Activated T-helper 2 cell treated with anti-CD3 and anti-CD28 coated beads, Interferon-gamma antibody, Interleukin-2, Interleukin-4, amounts not matched to agents 10 μg/mL and 5 μg/mL and 100 μg/mL, durations not matched to agents 14 hours and 24 hours and 36 hours (primary cell): ENCODE results near the gene RASSF8. TPM values are rescaled to one million over a fixed set of nuclear protein-coding genes. Genes with fewer than 3 reads are reported as not detected.

Source experiments
- DNase-seq: peaks from one replicate; pipeline ENCODE4 v3.0.0; 2021; ENCODE audit warnings: low spot score
- H3K27ac Mint-ChIP-seq: one replicate; pipeline ENCODE4 v1.8.0; 2021; ENCODE audit warnings: mixed read lengths
- H3K27me3 Mint-ChIP-seq: one replicate; pipeline ENCODE4 v1.8.0; 2021; ENCODE audit warnings: low read depth, mixed read lengths
- H3K36me3 Mint-ChIP-seq: one replicate; pipeline ENCODE4 v1.8.0; 2021; ENCODE audit warnings: low read depth, mixed read lengths
- H3K4me1 Mint-ChIP-seq: one replicate; pipeline ENCODE4 v1.8.0; 2021; ENCODE audit warnings: low read depth, mixed read lengths
- H3K4me3 Mint-ChIP-seq: one replicate; pipeline ENCODE4 v1.8.0; 2021; ENCODE audit warnings: low read depth, mild to moderate bottlenecking, moderate library complexity, mixed read lengths
- H3K9me3 Mint-ChIP-seq: one replicate; pipeline ENCODE4 v1.8.0; 2021; ENCODE audit warnings: mixed read lengths
- intact Hi-C: fragments of 100-400 bp; cut with micrococcal nuclease; formaldehyde crosslinking; loops from one replicate; pipeline ENCODE4 v1.15.1; 2023
- total RNA-seq: library from RNA; stranded (reverse); gene quantifications from 2 replicates; pipeline ENCODE4 v1.2.3, GENCODE V29; 2022

The RASSF8 gene
- total RNA-seq, 1 donor from 2014 or later, result 0.16 TPM

GRCh38 chr12:25971654-25972041, 13.2 kb downstream of the RASSF8 start:
- H3K36me3 Mint-ChIP-seq, result no peaks in the 10 kb centered on the region
- H3K9me3 Mint-ChIP-seq, result no peaks in the 10 kb centered on the region
- no peaks in the 10 kb centered on the region for H3K4me1 Mint-ChIP-seq
- peaks cover 3% of the 10 kb centered on the region for H3K27me3 Mint-ChIP-seq
- intact Hi-C loops, result no loop called here
- DNase-seq, result no peak
- no peak overlapping the region for H3K27ac Mint-ChIP-seq
- H3K4me3 Mint-ChIP-seq, result no peak overlapping the region

- Mint-ChIP-seq H3K4me3 (no peak overlapping the region), H3K36me3 (no peaks in the 10 kb centered on the region)
- intact Hi-C loops, result no loop called here
Measured at GRCh38 chr12:25972783-25973182, 14.3 kb downstream of the RASSF8 start.

GRCh38 chr12:25975179-25975578, 16.7 kb downstream of the RASSF8 start:
- intact Hi-C loops, result no loop called here
- Mint-ChIP-seq H3K9me3 (no peaks in the 10 kb centered on the region), H3K4me3 (no peak overlapping the region), H3K27me3 (peaks cover 12% of the 10 kb centered on the region), H3K27ac (no peak overlapping the region), H3K4me1 (no peaks in the 10 kb centered on the region), H3K36me3 (no peaks in the 10 kb centered on the region)
- no peak for DNase-seq

More at GRCh38 chr12:25972783-25973182, 14.3 kb downstream of the RASSF8 start:
- H3K27ac Mint-ChIP-seq, result no peak overlapping the region
- no peak for DNase-seq
- H3K9me3 Mint-ChIP-seq, result no peaks in the 10 kb centered on the region
- peaks cover 3% of the 10 kb centered on the region for H3K27me3 Mint-ChIP-seq
- H3K4me1 Mint-ChIP-seq, result no peaks in the 10 kb centered on the region

- intact Hi-C loops, result no loop called here
- Mint-ChIP-seq H3K9me3 (no peaks in the 10 kb centered on the region), H3K27ac (no peak overlapping the region)
Measured at GRCh38 chr12:25975682-25976081, 17.2 kb downstream of the RASSF8 start.

GRCh38 chr12:25976289-25976688, 17.8 kb downstream of the RASSF8 start:
- Mint-ChIP-seq H3K36me3 (no peaks in the 10 kb centered on the region), H3K27ac (no peak overlapping the region), H3K4me3 (no peak overlapping the region), H3K4me1 (no peaks in the 10 kb centered on the region), H3K9me3 (no peaks in the 10 kb centered on the region), H3K27me3 (peaks cover 12% of the 10 kb centered on the region)
- intact Hi-C loops, result no loop called here
- DNase-seq, result no peak

More at GRCh38 chr12:25975682-25976081, 17.2 kb downstream of the RASSF8 start:
- no peaks in the 10 kb centered on the region for H3K4me1 Mint-ChIP-seq
- H3K4me3 Mint-ChIP-seq, result no peak overlapping the region
- no peaks in the 10 kb centered on the region for H3K36me3 Mint-ChIP-seq
- H3K27me3 Mint-ChIP-seq, result peaks cover 12% of the 10 kb centered on the region
- no peak for DNase-seq

- H3K27me3 Mint-ChIP-seq, result peaks cover 12% of the 10 kb centered on the region
- H3K9me3 Mint-ChIP-seq, result no peaks in the 10 kb centered on the region
- no peak for DNase-seq
- no peaks in the 10 kb centered on the region for H3K36me3 Mint-ChIP-seq
- H3K27ac Mint-ChIP-seq, result no peak overlapping the region
- intact Hi-C loops, result no loop called here
- H3K4me1 Mint-ChIP-seq, result no peaks in the 10 kb centered on the region
- H3K4me3 Mint-ChIP-seq, result no peak overlapping the region
Measured at GRCh38 chr12:25977047-25977446, 18.6 kb downstream of the RASSF8 start.

GRCh38 chr12:25979059-25979458, 20.6 kb downstream of the RASSF8 start:
- H3K4me1 Mint-ChIP-seq, result peaks cover 2% of the 10 kb centered on the region
- no peak overlapping the region for H3K4me3 Mint-ChIP-seq
- intact Hi-C loops, result no loop called here
- H3K9me3 Mint-ChIP-seq, result no peaks in the 10 kb centered on the region
- H3K27me3 Mint-ChIP-seq, result peaks cover 8% of the 10 kb centered on the region
- no peak overlapping the region for H3K27ac Mint-ChIP-seq
- no peak for DNase-seq
- H3K36me3 Mint-ChIP-seq, result no peaks in the 10 kb centered on the region

- Mint-ChIP-seq H3K27me3 (peaks cover 11% of the 10 kb centered on the region), H3K4me3 (no peak overlapping the region), H3K27ac (no peak overlapping the region), H3K9me3 (no peaks in the 10 kb centered on the region), H3K4me1 (peaks cover 2% of the 10 kb centered on the region), H3K36me3 (no peaks in the 10 kb centered on the region)
- no peak for DNase-seq
- intact Hi-C loops, result no loop called here
Measured at GRCh38 chr12:25979563-25979962, 21.1 kb downstream of the RASSF8 start.

GRCh38 chr12:25980035-25980434, 21.6 kb downstream of the RASSF8 start:
- H3K27me3 Mint-ChIP-seq, result peaks cover 12% of the 10 kb centered on the region
- no peak for DNase-seq
- H3K4me1 Mint-ChIP-seq, result peaks cover 2% of the 10 kb centered on the region
- H3K9me3 Mint-ChIP-seq, result no peaks in the 10 kb centered on the region
- intact Hi-C loops, result no loop called here
- H3K4me3 Mint-ChIP-seq, result no peak overlapping the region
- no peak overlapping the region for H3K27ac Mint-ChIP-seq
- H3K36me3 Mint-ChIP-seq, result no peaks in the 10 kb centered on the region

- Mint-ChIP-seq H3K27me3 (peaks cover 13% of the 10 kb centered on the region), H3K36me3 (no peaks in the 10 kb centered on the region), H3K4me1 (peaks cover 2% of the 10 kb centered on the region), H3K4me3 (no peak overlapping the region), H3K9me3 (no peaks in the 10 kb centered on the region), H3K27ac (no peak overlapping the region)
- DNase-seq, result no peak
- intact Hi-C loops, result no loop called here
Measured at GRCh38 chr12:25981597-25981996, 23.1 kb downstream of the RASSF8 start.

GRCh38 chr12:25982416-25982815, 23.9 kb downstream of the RASSF8 start:
- Mint-ChIP-seq H3K4me1 (peaks cover 2% of the 10 kb centered on the region), H3K36me3 (no peaks in the 10 kb centered on the region), H3K4me3 (no peak overlapping the region), H3K27me3 (peaks cover 13% of the 10 kb centered on the region), H3K9me3 (no peaks in the 10 kb centered on the region), H3K27ac (no peak overlapping the region)
- no peak for DNase-seq
- intact Hi-C loops, result no loop called here

- Mint-ChIP-seq H3K4me1 (peaks cover 2% of the 10 kb centered on the region), H3K9me3 (no peaks in the 10 kb centered on the region), H3K27ac (no peak overlapping the region), H3K27me3 (peaks cover 12% of the 10 kb centered on the region), H3K36me3 (no peaks in the 10 kb centered on the region), H3K4me3 (no peak overlapping the region)
- intact Hi-C loops, result no loop called here
- DNase-seq, result no peak
Measured at GRCh38 chr12:25983625-25984024, 25.1 kb downstream of the RASSF8 start.

GRCh38 chr12:25984759-25985158, 26.3 kb downstream of the RASSF8 start:
- Mint-ChIP-seq H3K4me3 (no peak overlapping the region), H3K36me3 (no peaks in the 10 kb centered on the region), H3K27ac (no peak overlapping the region), H3K27me3 (peaks cover 6% of the 10 kb centered on the region), H3K9me3 (no peaks in the 10 kb centered on the region), H3K4me1 (peaks cover 2% of the 10 kb centered on the region)
- no peak for DNase-seq
- intact Hi-C loops, result no loop called here
